K562 (cell line): Measurements from ENCODE around the gene ARL2. TPM values are rescaled to one million over a fixed set of nuclear protein-coding genes. Genes with fewer than 3 reads are reported as not detected.

Source experiments
- ARID2 ChIP-seq: fragments of 450-650 bp; IDR thresholded peaks from 2 replicates; pipeline ENCODE4 v1.6.1; 2017; ENCODE audit warnings: antibody characterized with exemption, mild to moderate bottlenecking
- DMBX1 ChIP-seq: fragments of 250-450 bp; sonication (Bioruptor Pico); IDR thresholded peaks from 2 replicates; pipeline ENCODE4 v1.8.0; 2022; ENCODE audit warnings: inconsistent platforms, mild to moderate bottlenecking, moderate library complexity, borderline replicate concordance
- DPF2 ChIP-seq: fragments of 450-650 bp; IDR thresholded peaks from 2 replicates; pipeline ENCODE4 v1.6.1; 2016
- FOXP4 ChIP-seq: sonication (generic); formaldehyde crosslinking; IDR thresholded peaks from 2 replicates; pipeline ENCODE4 v1.8.0; 2022; ENCODE audit warnings: mild to moderate bottlenecking, missing genetic modification reagents, borderline replicate concordance
- ILK ChIP-seq: fragments of 450-650 bp; IDR thresholded peaks from 2 replicates; pipeline ENCODE4 v1.6.1; 2016; ENCODE audit warnings: missing genetic modification characterization, low read depth, mild to moderate bottlenecking, missing compliant biosample characterization, moderate library complexity, borderline replicate concordance
- KLF10 ChIP-seq: fragments of 250-450 bp; sonication (Bioruptor Pico); IDR thresholded peaks from 2 replicates; pipeline ENCODE4 v1.6.1; 2021; ENCODE audit warnings: matching md5 sums
- NCOR1 ChIP-seq: fragments of 450-650 bp; IDR thresholded peaks from 2 replicates; pipeline ENCODE4 v1.6.1; 2016; ENCODE audit warnings: mild to moderate bottlenecking, moderate library complexity
- NFXL1 ChIP-seq: fragments of 450-650 bp; formaldehyde crosslinking; IDR thresholded peaks from 2 replicates; pipeline ENCODE4 v1.4.0; 2021; ENCODE audit warnings: mild to moderate bottlenecking
- SMARCA4 ChIP-seq: fragments of 450-650 bp; IDR thresholded peaks from 2 replicates; pipeline ENCODE4 v1.6.1; 2016
- SREBF1 ChIP-seq: fragments of 150-350 bp; IDR thresholded peaks from 2 replicates; pipeline ENCODE4 v1.6.1; 2014; ENCODE audit warnings: antibody characterized with exemption, low read depth, low read length, borderline replicate concordance
- ZC3H11A ChIP-seq: IDR thresholded peaks from 2 replicates; pipeline ENCODE4 v1.6.1; 2012; ENCODE audit warnings: low read depth, low read length, improper control_type of control experiment
- ZNF354B ChIP-seq: fragments of 250-450 bp; sonication (Bioruptor Pico); IDR thresholded peaks from 2 replicates; pipeline ENCODE4 v1.4.0; 2020
- ZNF75A ChIP-seq: fragments of 450-650 bp; formaldehyde crosslinking; IDR thresholded peaks from 2 replicates; pipeline ENCODE4 v1.4.0; 2020; ENCODE audit warnings: mild to moderate bottlenecking
- polyA plus RNA-seq, 8 experiments: library from polyadenylated mRNA; depleted of rRNA in 4 of 8; stranded (reverse) in 5 of 8; unstranded in 3 of 8; fragments of >200 nt; fragmentation: Nextera tagmentation in 2 of 8; fragmentation: Illumina TruSeq in 1 of 8; extraction: Ambion mirVana in 2 of 8; extraction: Trizol in 1 of 8; gene quantifications; 2 replicates each; pipeline versions ENCODE4 v1.2.1 to v1.2.3, GENCODE V29; 2011 to 2014; ENCODE audit warnings: inconsistent platforms in 1 of 8, missing spikeins in 1 of 8
- total RNA-seq, 7 experiments: library from RNA; depleted of rRNA in 6 of 7; stranded (reverse); fragments of >200 nt in 6 of 7; fragmentation: Illumina TruSeq in 2 of 7; extraction: Trizol in 2 of 7; gene quantifications; 2 replicates each; pipeline versions ENCODE4 v1.2.1 to v1.2.3, GENCODE V29; 2011 to 2021; ENCODE audit warnings: low replicate concordance in 1 of 7
- TF ChIP-seq, protein P1 (sequence below): fragments of 250-450 bp; sonication (Bioruptor Pico); IDR thresholded peaks from 2 replicates; pipeline ENCODE4 v1.4.0; 2020; ENCODE audit warnings: borderline replicate concordance
- TF ChIP-seq, protein P2 (sequence below), 2 experiments: fragments of 450-650 bp; IDR thresholded peaks; 2 replicates each; pipeline ENCODE4 v1.6.1; 2018; ENCODE audit warnings: mild to moderate bottlenecking in 2 of 2, low read depth in 1 of 2; ENCODE audit not compliant: partially characterized antibody in 2 of 2
- TF ChIP-seq, protein P3 (sequence below): sonication (generic); formaldehyde crosslinking; IDR thresholded peaks from 2 replicates; pipeline ENCODE4 v1.8.1; 2022; ENCODE audit warnings: missing genetic modification reagents
- TF ChIP-seq, protein P4 (sequence below): fragments of 250-450 bp; sonication (Bioruptor Pico); IDR thresholded peaks from 2 replicates; pipeline ENCODE4 v1.8.0; 2022; ENCODE audit warnings: moderate library complexity, mild to moderate bottlenecking, inconsistent platforms

The ARL2 gene
- total and polyA plus RNA-seq, 9 of the 15 experiments (the other 6 are each of a cell fraction or from before 2014, with no cell fraction given), result 5.7 to 154 (median 92.2) TPM

GRCh38 chr11:65027213-65028067 is 13.5 kb downstream of the ARL2 start, which contains the start of gene SNX15 (continued):
- TF ChIP-seq FOXP4 (peak; percentile 59; the same call in 1 of the 2 replicates), ZNF354B (CRISPR knock-in tag) (no peak), KLF10 (CRISPR knock-in tag) (no peak), DPF2 (no peak; the same call in 1 of the 2 replicates), NCOR1 (no peak), DMBX1 (CRISPR knock-in tag) (no peak), ILK (no peak), ARID2 (no peak), ZNF75A (no peak), SMARCA4 (no peak), ZC3H11A (no peak), NFXL1 (no peak), SREBF1 (no peak)
- TF ChIP-seq, protein P1, sequence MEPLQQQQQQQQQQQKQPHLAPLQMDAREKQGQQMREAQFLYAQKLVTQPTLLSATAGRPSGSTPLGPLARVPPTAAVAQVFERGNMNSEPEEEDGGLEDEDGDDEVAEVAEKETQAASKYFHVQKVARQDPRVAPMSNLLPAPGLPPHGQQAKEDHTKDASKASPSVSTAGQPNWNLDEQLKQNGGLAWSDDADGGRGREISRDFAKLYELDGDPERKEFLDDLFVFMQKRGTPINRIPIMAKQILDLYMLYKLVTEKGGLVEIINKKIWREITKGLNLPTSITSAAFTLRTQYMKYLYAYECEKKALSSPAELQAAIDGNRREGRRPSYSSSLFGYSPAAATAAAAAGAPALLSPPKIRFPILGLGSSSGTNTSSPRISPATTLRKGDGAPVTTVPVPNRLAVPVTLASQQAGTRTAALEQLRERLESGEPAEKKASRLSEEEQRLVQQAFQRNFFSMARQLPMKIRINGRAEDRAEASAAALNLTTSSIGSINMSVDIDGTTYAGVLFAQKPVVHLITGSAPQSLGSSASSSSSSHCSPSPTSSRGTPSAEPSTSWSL (CRISPR knock-in tag), result no peak
- TF ChIP-seq, protein P2, sequence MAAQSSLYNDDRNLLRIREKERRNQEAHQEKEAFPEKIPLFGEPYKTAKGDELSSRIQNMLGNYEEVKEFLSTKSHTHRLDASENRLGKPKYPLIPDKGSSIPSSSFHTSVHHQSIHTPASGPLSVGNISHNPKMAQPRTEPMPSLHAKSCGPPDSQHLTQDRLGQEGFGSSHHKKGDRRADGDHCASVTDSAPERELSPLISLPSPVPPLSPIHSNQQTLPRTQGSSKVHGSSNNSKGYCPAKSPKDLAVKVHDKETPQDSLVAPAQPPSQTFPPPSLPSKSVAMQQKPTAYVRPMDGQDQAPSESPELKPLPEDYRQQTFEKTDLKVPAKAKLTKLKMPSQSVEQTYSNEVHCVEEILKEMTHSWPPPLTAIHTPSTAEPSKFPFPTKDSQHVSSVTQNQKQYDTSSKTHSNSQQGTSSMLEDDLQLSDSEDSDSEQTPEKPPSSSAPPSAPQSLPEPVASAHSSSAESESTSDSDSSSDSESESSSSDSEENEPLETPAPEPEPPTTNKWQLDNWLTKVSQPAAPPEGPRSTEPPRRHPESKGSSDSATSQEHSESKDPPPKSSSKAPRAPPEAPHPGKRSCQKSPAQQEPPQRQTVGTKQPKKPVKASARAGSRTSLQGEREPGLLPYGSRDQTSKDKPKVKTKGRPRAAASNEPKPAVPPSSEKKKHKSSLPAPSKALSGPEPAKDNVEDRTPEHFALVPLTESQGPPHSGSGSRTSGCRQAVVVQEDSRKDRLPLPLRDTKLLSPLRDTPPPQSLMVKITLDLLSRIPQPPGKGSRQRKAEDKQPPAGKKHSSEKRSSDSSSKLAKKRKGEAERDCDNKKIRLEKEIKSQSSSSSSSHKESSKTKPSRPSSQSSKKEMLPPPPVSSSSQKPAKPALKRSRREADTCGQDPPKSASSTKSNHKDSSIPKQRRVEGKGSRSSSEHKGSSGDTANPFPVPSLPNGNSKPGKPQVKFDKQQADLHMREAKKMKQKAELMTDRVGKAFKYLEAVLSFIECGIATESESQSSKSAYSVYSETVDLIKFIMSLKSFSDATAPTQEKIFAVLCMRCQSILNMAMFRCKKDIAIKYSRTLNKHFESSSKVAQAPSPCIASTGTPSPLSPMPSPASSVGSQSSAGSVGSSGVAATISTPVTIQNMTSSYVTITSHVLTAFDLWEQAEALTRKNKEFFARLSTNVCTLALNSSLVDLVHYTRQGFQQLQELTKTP (IDR thresholded peaks at IDR 0.05; ENCODE audit: low read depth in 1 of 2, partially characterized antibody in 2 of 2), result peak in 1 of 2 experiments; percentile 21
- TF ChIP-seq, protein P3, sequence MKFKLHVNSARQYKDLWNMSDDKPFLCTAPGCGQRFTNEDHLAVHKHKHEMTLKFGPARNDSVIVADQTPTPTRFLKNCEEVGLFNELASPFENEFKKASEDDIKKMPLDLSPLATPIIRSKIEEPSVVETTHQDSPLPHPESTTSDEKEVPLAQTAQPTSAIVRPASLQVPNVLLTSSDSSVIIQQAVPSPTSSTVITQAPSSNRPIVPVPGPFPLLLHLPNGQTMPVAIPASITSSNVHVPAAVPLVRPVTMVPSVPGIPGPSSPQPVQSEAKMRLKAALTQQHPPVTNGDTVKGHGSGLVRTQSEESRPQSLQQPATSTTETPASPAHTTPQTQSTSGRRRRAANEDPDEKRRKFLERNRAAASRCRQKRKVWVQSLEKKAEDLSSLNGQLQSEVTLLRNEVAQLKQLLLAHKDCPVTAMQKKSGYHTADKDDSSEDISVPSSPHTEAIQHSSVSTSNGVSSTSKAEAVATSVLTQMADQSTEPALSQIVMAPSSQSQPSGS (CRISPR knock-in tag), result no peak
- TF ChIP-seq, protein P4, sequence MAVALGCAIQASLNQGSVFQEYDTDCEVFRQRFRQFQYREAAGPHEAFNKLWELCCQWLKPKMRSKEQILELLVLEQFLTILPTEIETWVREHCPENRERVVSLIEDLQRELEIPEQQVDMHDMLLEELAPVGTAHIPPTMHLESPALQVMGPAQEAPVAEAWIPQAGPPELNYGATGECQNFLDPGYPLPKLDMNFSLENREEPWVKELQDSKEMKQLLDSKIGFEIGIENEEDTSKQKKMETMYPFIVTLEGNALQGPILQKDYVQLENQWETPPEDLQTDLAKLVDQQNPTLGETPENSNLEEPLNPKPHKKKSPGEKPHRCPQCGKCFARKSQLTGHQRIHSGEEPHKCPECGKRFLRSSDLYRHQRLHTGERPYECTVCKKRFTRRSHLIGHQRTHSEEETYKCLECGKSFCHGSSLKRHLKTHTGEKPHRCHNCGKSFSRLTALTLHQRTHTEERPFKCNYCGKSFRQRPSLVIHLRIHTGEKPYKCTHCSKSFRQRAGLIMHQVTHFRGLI (CRISPR knock-in tag), result no peak
